NCI-H2081 (cell line): ENCODE results near the gene ABL1.
"Not testable (repeated sequence)": the region's sequence is repeated elsewhere in the genome, so short reads cannot be mapped to it uniquely, and the experiment has no call there.

Experiments
- DNase-seq, 2 experiments: peaks; one replicate each; lab custom pipeline; 2025; lab: John Stamatoyannopoulos, UW

The ABL1 gene

DNA sequence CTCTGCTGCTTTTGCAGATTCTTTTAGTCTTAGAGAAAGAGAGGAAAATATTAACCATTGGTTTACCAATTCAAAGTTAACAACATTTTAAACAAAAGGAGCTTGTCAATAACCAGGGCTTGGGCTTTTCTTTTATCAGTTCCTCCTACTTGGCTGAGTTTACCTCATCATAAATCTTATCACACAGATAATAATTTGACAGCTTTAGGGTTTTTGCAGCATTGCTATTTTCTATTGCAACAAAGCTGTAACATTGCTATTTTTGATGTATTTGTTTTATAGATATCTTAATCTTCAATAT, 9.8 kb upstream of the ABL1 start:
- no peak for DNase-seq

DNA sequence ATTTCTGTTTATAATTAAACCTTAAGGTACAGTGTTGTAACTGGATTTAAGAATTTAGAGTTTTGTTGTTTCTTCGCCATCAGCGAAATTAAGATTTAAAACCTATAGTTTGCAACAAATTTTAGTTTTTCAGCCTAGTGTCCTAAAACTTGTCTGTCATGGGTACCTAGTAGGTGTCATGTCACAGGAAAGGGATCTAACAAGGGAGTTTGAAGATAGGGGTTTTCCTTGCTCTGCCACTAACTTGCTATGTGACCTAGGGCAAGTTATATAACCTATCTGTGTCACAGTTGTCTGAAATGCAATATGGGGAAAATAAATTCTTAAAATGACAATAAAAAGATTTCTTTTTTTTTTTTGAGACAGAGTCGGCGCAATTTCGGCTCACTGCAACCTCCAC, 9.2 kb upstream of the ABL1 start:
- no peak for DNase-seq

DNA sequence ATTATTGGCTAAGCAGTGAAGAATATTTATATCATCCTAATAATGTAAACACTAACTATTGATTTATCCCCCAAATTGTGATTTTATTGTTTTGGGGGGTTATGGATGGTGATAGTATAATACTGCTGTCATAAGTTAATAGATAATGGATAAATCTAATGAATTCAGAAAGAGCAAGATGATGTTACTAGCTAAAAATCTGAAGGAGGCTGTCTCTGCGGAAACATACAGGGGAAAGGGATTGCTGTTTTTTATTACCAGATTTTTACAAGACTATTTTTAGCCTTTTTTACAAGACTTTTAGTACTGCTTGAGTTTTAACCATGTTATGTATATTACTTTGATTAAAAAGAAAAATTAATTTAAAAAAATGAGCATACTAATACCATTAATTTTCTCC, 5.3 kb upstream of the ABL1 start:
- no peak for DNase-seq

DNA sequence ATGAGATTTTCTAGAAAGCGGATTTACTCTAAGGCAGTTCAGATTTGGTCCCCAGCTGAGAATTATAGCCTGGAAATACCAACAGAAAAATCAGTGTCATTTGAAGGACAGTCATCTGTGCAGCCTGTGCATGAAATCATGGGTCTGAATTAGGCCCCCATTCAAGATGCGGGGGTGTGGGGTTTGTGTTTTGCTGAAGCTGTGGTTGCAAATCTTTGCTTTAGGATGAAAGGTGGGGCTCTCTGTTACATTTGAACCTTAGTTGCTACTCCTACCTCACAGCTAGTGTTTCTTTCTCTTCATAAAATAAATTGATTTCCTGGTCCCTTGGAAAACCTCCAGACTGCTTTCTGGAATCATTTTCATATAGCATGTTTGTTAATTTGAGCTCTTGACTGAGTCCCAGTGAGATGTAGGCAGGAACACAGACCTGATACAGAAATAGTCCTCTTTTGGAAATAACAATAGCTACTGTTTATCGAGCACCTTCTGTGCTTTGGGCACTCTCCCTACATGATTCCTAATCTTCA, 4.8 kb upstream of the ABL1 start:
- DNase-seq: peak in 1 of 2 experiments; percentile 16

DNA sequence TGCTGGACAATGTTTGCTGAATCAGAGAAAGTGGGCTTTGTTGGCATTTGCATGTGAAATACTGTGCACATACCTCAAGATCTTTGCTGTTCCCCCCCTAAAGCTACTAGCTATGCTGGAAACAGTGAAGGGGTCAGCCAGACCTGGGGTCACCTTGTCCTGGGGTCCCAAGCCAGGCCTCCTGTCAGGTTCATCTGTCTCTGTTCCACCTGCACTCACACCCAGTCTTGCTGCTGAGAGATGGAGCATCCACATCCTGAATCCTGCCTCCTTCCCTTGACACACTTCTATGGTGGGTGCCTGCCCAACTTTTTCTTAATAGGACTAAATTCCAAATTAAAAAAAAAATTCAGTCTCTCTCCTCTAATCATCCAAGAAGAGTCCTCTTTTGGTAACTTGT, 4.0 kb upstream of the ABL1 start:
- no peak for DNase-seq

DNA sequence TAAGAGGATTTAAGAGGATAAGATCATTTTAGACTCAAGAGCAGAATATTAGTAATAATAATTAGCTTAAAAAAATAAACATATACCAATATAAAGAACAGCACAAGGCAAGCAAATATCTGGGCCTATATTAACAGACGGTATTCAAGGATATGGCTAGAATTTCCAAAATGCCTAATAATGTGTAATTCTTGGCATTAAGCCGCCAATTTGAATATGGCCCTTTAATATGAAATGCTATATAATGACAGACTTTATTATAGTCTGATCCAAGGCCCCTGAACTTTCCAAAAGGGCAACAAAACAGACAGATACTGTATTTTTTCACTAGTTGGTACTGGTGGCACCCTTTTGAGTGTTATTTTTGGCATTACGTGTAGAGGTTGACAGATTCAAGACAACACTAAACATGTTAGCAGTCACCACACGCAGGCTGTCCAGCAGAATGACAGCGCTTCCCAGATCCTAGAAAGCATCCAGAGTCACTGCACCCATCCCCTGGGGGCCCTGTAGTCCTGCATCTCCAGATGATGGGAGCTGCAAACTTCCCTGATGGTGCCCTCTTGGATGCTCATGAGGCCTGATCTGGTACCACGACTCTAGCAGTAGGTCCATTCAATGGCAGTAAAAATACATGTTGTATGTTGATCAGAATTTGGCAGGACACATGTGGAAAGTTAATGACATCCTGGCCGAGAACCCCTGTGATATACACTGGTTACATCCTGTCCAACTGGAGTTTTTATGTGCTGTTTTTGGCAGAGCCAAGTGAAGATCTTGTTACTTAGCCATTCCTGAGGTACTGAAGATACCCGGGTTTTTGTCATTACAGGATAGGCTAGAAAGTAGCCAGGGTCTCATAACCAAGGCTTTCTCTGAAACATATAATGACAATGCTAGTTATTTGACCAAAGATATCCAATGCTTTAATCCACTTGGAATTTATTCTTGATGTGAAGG, 1.7 kb upstream of the ABL1 start:
- DNase-seq: no peak

DNA sequence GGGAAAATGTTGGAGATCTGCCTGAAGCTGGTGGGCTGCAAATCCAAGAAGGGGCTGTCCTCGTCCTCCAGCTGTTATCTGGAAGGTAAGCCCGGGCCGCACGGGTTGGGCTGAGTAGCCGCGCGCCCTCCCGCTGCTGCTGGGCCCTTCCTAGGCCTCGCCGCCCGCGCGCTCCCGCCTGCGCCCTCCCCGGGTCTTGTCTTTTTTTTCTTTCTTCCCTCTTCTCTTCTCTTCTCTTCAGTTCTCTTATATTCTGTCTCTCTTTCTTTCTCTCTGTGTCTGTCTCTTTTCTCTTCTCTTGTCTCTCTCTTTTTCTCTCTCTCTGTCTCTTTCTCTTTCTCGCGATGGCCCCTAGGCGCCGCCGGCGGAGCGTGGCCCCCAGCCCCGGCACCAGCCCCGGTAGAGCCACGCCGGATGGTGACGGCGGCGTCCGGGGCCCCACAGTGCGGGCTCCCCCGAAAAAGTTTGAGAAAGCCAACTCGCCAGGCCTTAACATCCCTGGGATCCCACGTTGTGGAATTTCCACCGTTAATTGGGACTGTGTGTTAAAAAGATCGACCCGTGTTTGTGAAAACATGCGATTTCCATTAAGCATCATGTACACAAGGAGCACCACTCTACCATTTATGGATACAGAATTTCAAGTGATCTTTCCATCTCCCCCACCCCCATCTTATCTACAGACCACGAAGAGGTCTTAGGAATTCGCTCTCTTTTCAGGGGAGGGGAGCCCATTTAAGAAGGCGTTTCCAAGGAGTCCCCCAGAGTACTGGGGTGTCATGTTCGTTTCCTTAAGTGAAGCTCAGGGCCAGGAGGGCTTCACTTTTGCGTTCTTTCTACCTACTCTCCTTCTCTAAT, 616 bp downstream of the ABL1 start:
- peak; percentile 12 to 52 for DNase-seq

DNA sequence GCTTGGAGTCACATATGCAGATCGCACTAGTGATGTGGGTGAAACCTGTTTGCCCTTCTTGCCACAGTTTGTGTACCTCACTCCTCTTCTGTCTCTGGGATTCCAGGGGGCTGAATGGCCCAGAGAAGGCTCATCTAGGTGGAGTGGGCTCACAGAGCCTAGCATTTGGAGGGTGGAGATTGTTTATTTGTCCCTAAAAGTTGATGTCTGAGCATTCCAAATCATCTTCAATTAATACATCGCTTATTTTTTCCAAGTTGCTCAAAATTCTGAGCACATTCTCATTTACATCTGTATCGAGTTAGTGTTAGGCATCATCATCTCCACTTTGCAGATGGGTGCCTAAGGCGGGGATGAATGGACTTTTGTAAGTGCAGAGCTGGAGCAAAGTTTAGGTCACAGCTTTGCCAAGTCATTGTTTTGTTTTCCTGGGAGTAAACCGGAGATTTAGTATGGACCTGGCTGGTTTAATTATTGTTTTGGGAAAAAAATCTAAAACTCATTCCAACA, 2.0 kb downstream of the ABL1 start:
- no peak for DNase-seq

DNA sequence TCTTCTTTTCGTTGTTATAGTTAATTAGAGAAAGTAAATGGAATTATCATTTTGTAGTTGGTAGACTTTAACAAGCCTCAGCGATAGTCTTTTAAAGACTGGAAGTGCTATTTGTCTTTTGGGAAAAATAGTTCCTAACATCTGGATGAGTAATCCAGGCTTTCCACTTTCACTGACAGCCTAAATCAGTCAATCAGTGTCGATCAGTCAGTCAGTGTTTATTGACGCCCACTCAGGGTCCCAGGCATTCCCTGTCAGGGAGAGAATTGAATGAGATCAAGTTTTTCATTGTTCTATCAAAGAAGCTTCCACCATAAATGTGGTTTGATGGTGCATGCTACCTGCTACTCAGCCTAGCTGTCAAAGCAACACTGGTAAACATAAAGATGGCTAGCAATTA, 2.6 kb downstream of the ABL1 start:
- DNase-seq: no peak

DNA sequence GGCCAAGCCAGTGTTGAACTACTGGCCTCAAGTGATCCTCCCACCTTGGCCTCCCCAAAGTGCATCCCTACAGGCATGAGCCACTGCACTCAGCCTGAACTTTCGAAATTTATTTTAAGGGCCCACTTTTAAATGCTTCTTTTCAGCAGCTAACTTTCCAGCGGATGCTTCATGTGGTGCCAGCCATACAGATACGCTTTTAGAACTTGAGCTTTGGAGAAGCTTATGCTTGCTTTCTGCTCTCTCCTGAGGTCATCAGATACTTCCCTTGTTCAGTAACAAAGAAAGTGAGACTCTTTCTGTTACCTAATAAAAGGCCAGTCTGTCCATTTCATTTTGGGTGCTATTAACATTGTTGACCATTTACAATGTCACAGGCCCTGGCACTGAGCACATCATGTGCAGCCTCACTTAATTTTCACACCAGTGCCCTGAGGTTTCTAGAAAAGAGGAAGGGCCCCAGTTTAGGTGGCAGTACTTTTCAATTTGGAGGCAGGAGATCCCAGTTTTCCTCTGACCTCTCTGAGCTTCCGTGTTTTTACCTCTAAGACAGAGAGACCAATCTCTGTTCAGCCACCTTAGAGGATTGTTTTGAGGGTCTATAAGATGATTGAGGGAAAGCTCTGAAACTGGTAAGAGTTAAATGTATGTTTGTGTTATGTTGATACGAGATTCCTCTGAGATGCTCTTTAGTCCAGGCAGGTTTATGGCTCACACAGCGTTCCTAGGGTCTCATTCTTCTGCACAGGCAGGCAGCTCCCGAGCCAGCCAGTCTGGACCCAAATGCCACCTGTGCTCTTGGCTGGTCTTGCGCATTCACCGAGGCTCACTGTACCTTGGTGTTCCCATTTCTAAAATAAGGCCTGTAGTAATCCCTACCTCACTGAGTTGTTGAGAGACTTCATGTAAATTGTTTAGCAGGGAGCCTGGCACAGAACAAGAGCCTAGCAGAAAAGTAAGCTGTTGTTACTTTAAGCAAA, 4.4 kb downstream of the ABL1 start:
- DNase-seq: no peak

DNA sequence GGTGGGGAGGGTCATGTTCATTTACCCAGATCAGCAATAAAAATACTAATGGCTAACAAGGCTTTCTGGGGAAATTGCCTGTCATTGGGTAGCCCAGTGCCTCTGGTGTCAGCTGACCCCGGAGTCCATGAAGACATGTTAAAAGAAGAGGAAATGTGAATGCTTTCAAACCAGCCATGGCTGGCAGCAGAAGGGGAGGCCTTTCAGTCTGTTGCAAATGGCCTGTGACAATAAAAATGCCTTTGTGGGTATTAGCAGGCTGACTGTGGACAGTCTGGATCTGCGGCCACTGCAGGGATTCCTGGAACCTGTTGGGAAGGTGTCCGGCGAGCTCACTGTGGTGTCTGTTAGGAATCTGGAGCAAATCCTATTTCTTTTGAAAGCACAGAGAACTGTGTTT, 7.5 kb downstream of the ABL1 start:
- no peak for DNase-seq

DNA sequence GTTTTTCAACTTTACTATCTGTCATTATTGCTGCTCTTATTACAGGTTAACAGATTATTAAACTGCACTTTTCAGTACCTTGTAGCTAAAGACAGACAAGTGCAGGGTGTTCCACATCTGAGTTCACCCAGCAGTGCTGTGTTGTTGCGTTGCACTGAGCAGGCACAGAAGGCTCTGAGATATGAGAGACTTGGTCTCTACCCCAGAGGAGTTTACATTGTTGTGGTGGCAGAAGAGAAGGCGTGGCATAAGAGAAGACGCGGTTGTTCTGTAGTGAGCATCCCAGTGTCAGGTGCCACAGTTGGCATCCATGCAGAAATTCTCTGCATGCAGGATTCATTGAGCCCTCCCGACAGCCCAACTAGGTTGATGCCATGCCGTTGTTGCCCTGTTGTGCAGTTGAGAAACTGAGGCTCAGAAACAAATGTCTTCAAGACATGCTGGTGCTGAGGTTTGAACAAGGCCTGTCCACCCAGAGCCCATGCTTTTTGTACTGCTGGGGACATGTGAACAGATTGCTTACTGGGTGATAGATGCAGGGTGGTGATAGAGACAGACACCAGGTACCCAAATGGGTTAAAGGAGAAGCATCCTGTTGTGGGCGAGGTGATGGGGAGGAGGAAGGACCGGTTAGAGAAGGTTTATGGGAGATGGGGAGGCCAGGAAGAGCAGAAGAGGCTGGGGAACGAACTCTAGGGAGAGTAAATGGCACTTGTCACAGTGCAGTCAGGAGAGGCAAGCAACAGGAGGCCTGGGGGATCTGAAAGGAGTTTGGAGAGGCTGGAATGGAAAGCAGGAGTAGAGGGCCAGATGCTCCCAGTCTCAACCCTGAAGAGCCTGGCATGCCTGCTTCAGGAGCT, 8.2 kb downstream of the ABL1 start:
- DNase-seq: no peak

DNA sequence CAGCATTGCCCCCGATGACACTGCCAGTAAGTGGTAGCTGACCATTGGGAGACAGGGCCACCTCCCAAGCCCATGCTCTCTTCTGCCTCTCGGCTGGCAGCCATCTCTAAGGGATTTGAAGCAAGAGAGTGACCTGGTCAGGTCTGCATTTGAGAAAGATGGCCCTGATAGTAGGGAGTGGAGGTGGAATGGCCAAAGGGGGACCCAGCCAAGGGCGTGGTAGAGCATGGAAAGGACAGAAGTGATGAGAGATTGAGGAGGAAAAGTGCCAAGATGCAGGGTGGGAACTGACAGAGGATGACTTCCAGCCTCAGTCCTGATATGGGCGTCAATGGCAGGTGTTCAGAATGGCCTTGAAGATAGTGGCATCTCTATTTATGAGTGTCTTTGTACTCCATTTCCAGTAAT, 9.0 kb downstream of the ABL1 start:
- no peak for DNase-seq

DNA sequence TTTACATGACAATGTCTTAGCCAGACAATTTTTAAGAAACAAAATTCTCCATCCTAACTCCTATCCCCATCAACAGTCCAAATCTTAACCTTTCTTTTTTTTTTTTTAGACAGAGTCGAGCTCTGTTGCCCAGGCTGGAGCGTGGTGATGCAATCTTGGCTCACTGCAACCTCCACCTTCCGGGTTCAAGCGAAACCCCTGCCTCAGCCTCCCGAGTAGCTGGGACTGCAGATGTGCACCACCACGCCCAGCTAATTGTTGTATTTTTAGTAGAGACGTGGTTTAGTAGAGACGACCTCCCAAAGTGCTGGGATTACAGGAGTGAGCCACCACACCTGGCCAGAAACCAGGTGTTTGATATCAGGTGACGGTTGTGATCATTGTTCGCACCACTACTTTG, 10.2 kb downstream of the ABL1 start:
- DNase-seq: no peak

DNA sequence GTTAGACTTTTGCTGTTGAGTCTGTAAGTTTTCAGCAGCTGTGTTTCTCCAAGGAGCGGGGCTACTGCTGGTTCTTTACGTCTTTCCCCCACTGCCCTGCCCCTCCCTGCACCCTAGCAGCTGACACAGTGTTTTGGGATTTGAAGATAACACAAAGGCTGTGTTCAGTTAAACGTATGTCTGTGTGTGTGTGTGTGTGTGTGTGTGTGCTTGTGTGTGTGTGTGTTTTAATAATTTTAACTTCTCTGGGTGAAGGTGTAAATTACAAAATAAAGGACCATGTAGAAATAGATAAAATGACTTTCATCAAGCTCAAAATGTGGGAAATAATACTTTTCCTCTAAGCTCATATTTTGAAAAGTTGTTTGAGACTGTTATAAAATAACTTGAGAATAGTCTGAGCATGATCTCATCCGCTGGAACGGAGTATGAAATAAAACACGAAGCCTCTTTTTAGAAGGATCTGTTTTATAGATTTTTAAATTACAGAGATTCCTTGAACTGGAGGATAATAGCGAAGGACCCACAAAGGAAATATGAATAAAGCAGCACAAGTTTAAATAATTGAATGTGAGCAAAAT, 10.9 kb downstream of the ABL1 start:
- no peak for DNase-seq

DNA sequence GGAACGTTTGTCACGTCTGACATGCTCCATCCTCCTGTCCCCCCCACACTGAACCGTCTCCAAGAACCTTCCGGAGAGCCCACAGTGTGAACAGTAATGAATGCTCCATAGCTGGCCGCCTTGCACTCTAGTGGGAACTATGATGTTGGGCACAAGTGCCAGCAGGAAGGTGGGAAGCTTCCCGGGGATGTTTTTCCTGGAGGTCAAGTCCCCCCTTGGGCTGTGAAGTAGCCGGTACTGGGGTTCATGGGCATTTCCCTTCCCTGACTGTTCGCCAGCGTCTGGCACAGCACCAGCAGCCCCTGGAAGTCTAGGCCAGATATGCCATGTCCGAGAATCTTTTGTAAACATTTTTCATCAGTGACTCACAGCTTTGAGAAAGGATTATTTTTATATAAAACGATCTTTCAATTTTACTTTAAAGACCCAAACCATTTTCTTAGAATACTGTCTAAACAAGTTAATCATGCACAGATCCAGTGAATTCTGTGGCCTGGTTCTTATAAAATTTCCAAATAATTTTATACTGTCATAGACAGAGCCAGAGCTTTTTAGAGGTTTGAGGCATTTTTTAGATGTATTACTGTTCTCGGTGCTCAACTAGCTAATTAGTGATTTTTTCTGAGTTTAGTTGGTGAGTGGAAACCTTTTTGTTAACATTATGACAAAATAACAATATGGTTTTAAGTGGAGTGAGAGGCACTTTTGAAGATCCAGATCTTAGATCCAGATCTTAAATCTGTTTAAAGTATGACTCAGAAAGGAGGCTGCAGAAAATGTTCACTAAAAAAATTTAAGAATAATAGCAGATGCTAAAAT, 11.6 kb downstream of the ABL1 start:
- DNase-seq: no peak

DNA sequence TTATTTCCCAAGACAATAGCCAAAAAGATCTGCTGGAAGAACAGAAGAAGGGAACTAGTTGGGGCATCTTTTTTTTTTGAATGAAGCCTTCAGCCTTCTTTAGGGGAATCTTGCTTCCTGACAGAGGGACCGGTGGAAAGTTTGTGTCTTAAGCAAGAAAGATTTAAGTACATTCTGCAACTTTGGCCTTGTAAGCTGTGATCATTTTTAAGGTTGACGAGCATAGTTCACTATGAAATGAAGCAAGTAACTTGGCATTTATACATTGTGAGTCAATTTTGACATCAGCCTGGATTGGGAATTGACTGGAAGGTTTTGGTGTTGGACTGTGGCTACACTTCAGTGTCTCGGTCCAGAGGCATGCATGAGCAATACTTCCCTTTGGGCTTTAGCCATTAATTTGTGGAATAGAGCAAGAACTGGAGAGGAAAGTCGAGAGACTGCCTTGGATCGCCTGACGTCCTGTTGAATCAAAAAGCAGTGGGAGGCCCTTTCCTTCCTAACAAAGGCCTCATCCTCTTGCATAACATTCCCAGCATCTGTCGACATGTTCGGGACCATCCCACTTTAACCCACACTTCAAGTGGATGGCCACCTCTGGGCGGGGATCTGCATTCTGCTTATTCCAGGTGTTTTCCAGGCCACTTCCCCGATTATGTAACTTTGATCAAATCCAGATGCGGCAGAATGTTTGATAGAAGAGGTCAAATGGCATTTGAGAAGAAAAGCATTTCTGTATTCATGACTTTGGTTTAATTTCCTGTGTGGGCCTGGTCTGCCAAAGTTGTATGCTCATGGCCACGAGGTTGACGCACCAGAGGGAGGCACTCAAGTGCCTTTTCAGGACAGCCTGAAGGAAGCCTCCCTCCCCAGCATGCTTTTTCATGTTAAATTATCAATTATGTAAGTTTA, 12.5 kb downstream of the ABL1 start:
- no peak for DNase-seq

DNA sequence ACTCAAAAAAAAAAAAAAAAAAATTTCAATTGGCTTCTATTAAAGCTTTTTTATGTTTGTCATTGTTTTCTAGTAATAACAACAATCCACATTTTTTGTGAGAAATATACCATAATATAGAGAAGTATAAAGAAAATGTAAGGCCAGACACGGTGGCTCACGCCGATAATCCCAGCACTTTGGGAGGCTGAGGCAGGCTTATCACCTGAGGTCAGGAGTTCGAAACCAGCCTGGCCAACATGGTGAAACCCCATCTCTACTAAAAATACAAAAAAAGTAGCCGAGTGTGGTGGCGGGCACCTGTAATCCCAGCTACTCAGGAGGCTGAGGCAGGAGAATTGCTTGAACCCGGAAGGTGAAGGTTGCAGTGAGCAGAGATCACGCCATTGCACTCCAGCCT, 13.5 kb downstream of the ABL1 start:
- not testable (repeated sequence) for DNase-seq
